NCI-H146 treated with DMSO at 0.1 percent for 48 hours (cell line): ENCODE measurements around the gene KCNG1.
"Not testable (repeated sequence)": the region's sequence is repeated elsewhere in the genome, so short reads cannot be mapped to it uniquely, and the experiment has no call there.

Experiments
- DNase-seq: peaks from one replicate; lab custom pipeline; 2025; ENCODE audit not compliant: unreplicated experiment; lab: John Stamatoyannopoulos, UW

The KCNG1 gene

DNA sequence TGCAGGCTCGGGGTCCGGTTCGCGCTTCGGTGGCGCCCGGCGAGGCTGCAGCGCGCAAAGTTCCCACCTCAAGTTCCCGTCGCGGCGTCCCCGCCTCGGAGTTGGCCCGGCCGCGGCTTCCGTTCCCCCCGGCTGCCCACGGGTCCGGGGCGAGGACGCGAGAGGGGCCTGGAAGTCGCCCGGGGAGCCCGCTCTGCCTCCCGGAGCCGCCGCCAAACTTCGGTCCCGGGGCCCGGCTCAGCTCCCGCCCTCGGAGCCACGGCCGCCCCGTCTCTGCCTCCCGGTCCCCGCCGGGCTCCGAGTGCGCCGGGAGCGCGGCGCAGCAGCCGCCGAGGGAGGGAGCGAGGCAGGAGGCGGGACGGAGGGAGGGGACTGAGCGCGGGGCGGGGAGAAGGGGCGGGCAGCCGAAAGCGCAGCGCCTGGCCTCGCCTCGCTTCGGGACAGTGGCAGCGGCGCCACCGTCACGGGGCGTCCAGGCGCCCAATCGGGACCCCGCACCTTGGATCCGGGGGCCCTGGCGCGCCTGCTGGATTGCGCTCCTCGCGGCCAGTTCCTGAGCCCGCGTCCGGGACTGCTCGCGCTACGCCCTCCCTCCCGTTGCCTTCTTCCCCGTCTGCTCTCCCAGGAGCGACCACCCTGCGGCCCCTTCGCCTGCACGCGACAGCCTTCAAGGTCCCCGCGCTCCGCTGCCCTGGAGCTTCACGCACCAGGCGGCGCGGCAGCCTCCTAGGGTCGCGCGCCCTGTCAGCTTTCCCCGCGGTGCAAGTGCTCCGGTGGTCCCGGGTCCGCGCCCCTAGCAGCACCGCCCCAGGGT lies at the start of gene KCNG1:
Gene KCNG1 (minus strand): TSS at position 305 of the 814 bp plus-strand sequence. CDS start 12,769 bp downstream, outside the sequence.
- DNase-seq = no peak

DNA sequence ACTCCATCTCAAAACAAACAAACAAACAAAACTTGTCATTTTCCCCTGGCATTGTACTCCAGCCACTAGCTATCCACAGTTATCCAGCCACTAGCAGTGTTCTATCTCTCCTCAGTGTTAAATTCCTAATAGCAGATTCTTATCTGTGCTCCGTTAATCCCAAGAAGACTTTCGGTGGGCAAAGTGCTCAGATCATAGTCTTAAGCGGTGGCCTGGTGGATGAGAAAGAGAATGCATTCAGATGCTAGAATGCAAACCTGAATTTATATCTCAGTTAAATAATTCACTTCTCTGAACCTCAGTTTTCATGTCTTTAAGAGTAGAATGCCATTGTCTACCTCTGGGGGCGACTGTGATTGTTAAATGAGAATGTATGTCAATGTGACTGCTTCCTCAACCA lies 47.7 kb upstream of the KCNG1 start:
- no peak for DNase-seq

DNA sequence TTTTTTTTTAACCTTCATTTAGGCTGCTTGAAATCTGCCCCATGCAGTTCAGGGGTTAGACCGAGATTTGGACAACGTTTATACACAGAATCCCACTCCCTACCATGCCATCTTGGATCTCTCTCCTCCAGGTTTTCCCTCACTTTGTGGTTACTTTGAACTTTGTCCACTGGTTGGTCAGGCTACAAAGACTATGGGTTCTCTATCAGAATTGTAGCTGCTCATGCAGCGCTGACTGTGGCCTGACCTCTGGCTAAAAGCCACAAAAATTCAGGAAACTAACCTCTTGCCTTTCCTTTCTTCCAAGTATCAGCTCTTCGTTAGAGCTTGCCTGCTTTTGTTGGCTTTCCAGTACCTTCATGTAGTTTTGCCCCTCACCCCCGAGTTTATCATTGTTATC lies 44.9 kb upstream of the KCNG1 start:
- DNase-seq = no peak

GRCh38 chr20:51065615-51066014 lies 42.7 kb upstream of the KCNG1 start:
- DNase-seq = no peak

DNA sequence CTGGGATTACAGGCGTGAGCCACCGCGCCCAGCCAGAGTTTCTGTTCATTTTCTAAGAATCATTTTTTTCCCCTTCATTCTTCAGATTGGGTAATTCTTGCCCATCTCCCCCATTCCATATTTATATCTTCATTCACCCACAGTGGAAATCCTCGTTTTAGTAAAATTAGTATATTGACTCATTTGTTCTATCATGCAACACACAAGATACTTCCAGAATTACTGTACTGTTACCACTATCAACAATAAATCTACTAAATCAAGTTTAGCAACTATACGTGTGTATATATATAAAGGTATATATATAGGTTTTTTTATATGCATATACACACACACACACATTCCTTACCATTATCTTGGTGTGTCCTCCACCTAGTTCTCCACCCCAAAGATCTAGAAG lies 41.2 kb upstream of the KCNG1 start:
- no peak for DNase-seq

DNA sequence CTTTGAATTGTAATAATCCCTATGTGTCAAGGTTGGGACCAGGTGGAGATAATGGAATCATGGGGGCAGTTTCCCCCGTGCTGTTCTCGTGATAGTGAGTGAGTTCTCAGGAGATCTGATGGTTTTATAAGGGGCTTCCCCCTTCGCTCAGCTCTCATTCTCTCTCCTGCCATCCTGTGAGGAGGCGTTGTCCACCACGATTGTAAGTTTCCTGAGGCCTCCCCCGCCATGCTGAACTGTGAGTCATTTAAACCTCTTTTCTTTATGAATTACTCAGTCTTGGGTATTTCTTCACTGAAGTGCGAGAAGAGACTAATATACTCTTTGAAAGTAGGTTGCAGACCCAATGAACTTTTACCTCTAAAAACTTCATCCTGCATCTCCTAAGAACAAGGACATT lies 39.2 kb upstream of the KCNG1 start:
- no peak for DNase-seq

GRCh38 chr20:51061418-51062045 lies 38.6 kb upstream of the KCNG1 start:
- DNase-seq = no peak

DNA sequence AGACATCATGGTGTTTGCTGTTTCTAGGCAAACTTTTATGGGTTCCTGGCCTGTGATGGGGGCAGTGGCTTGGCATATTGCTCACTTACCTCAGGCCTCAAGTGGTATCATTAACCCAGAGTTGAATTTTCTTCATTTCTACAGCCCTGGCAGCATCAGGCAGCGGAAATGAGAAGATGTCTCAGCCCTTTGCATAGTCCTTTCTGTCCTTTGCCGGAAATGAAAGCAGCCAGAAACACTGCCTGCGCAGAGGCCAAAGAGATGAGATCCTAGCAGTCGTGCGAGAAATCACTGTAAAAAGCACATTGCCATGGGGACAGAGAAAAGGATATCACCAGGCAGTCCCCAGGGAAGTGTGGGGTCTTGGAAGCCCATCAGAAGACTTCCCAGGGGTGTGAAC lies 37.4 kb upstream of the KCNG1 start:
- no peak for DNase-seq

DNA sequence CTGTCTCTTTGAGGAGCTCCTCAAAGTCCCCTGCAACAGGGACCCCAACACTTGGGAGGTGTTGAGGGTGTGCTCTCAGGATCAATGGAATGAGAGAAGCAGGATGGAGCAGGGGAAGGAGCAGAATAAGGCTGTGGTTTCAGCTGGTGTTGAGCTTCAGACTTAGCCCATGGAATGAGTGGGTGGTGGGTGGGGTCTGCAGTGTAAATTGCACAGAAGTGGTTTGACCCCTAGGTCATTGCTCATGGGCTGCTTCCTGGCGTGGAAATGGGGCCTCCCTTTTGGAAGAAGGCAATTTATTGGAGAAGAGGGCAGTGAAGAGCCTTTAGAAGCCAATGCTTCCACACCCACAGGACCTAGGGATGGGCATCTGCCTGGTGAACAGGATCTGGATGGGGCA lies 37.0 kb upstream of the KCNG1 start:
- DNase-seq = no peak

DNA sequence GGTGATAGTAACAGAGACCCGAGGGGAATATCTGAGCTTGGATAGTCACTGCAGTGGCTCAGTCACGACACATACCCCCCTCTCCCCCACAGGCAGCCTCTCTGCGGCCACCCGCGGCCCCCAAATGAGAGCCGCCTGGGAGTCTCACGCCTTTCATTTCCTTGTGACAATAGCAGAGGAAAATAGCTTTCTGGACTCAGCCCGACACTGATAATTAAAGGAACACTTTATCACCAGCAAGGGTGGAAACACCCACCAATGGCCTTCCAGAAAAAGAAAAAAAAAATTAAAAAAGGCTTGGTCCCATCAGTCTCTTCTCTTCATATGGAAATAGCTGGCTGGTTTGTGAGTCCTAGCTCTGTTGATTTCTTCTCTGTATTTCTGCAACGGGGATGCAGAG lies 35.1 kb upstream of the KCNG1 start:
- DNase-seq = no peak

GRCh38 chr20:51054233-51054632 lies 31.3 kb upstream of the KCNG1 start:
- no peak for DNase-seq

DNA sequence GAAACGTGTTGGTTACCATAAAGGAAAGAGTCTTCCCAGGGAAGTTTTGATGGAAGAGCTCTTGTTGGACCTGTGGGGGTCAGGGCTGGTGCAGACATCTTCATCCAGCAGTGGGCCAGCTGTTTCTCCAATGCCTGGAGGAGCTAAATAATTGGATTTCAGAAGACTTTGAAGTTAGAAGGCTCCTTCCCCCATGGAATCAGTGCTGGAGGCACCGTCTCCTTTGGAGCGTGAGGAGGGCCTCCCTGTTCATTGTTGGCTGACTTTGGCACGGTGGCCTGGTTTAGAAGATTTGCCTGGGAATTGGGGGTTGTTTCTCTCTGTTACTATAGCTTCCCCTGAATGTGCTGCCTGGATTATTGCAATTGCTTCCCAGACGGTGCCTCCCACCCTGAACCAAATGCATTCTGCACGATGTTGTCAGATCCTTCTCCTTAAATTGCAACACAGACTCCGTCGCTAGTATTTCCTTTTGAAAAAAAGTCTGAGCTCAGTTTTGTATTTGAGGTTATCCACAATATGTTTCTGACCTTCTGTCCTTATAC lies 27.7 kb upstream of the KCNG1 start:
- no peak for DNase-seq

- DNase-seq = no peak
Observed at GRCh38 chr20:51046021-51046985, 23.4 kb upstream of the KCNG1 start.

- DNase-seq = not testable (repeated sequence)
Observed at GRCh38 chr20:51045492-51045891, 22.6 kb upstream of the KCNG1 start.

DNA sequence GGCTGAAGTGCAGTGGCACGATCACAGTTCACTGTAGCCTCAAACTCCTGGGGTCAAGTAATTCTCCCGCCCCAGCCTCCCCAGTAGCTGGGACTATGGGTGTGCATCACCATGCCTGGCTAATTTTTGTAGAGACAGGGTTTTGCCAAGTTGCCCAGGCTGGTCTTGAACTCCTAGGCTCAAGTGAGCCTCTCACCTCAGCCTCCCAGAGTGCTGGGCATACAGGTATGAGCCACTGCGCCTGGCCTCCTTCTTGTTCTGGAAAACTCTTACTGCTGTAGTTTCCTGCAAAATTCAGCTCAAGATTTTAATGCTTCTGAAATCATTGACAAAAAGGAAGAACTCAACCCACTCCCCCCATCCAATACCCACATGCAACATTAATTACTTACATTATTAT lies 21.9 kb upstream of the KCNG1 start:
- no peak for DNase-seq

DNA sequence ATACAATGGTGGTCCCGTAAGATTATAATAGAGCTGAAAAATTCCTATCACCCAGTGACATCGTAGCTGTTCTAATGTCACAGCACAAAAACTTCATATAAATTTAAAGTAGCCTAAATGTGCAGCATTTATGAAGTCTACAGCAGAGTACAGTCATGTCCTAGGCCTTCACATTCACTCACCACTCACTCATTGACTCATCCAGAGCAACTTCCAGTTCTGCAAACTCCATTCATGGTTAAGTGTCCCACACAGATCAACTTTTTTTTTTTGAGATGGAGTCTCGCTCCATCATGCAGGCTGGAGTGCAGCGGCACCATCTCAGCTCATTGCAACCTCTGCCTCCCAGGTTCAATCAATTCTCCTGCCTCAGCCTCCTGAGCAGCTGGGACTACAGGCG lies 20.9 kb upstream of the KCNG1 start:
- DNase-seq = no peak

DNA sequence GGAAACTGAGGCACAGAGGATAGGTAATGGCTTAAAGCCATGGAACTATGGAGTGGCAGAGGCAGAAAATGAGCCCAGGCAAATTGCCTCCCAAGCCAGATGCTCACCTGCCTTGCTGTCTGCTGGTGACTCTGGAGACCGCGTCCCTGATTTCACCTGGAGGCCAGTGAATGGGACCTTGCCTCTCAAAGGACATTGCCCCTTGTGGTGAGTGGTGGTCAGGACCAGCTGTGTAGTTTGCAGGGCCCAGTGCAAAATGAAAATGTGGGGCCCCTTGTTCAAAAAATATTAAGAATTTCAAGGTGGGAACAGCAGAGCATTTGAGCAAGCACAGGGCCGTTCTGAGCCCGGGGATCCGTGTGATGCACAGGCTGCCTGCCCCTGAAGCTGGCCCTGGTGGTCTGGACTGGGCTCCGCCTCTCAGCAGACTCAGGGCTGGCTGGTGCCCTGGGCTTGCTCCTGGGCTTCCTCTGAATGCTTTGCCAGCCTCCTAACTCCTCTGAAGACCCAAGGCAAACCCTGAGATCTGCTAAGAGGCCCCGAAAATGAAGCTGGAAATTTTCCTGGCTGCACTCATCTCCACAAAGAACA lies 19.8 kb upstream of the KCNG1 start:
- DNase-seq = no peak

DNA sequence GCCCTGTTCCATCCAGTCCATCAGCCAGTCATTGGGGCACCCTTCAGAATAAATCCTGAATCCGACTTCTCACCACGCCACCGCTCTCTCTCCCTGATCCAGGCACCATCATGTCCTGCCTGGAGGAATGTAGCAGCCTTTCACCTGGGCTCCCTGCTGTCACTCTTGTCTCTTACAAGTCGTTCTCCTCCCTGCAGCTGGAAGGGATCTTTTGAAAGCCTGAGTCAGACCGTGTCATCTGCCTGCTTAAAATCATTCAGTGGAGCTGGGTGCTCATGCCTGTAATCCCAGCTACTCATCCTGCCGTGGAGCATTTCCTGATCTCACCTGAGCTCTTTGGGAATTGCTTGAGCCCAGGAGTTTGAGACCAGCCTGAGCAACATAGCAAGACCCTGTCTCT lies 19.2 kb upstream of the KCNG1 start:
- no peak for DNase-seq

DNA sequence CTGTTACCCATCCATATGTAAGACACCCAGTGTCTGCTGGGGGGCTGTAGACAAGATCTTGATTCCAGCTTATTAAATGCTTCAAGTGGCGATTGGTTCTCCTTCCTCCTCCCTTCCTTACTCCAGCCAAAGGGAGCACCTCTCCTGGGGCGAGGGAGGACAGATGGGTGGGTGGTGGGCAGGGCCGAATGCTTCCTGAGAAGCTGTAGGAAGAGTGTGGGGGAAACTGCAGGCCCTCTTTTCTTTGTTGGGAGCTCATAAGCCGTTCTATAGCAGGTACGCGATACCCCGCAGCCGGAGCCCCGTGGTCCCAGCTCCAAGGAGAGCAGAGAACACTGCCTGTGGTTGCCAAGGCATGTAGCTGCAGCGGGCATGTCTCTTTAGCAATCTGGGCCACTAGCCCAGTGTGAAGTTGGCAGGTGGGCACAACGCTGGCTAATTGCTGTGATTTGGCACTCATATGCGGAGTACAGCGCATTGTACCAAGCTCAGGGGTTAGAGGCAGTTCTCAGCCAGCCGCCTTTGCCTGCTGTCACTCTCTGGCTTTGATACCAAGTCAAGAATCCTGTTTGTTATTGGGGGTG lies 14.7 kb upstream of the KCNG1 start:
- DNase-seq = no peak

DNA sequence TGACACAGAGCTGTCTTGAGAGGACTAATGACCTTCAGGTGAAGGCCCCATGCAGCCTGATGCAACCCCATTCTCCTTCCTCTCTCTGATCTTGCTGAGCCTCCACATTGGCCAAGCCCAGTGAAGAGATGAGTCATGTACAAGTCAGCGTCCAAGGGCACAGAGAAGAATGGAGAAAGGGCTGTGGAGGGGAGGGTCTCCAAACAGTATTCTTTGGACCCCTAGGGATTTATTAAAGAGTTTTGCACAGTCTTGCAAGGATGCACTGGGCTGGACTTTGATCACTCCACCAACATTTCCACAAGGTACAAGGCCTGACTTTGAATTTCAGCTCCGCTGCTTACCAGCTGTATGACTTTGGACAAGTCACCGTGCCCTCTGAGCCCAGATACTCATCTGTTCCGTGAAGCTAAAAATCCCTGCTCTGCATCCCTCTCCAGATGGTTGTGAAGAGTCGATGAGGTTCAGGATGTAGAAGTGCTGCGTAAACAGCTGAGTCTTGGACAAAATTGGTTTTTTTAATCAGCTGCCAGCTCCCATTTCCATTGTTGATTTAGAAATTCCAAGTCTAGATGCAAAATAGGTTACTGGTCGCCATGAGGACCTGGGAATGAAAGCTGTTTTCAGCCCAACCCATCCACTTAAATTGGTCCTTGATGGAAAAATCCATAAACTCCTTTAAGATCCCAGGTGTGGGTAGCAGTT lies 14.1 kb upstream of the KCNG1 start:
- no peak for DNase-seq
